Body of pancreas (tissue), 4 donors: ENCODE results near the gene XRN2. TPM values are rescaled to one million over a fixed set of nuclear protein-coding genes. Genes with fewer than 3 reads are reported as not detected.
"Not testable (repeated sequence)": the region's sequence is repeated elsewhere in the genome, so short reads cannot be mapped to it uniquely, and the experiment has no call there.

ENCODE experiments used
- ATAC-seq: fragments of 150-250 bp; one replicate; pipeline ENCODE4 v1.9.1; 2016
- DNase-seq, 4 donors: peaks; one replicate each; pipeline ENCODE4 v3.0.0-alpha.2; 2019
- H3K27ac ChIP-seq, 4 donors: fragments of 200-600 bp; sonication (generic); 1 replicate in 3 of 4; 2 replicates in 1 of 4; pipeline versions ENCODE4 v1.5.1 to v1.6.1; 2016 to 2019; ENCODE audit warnings: mild to moderate bottlenecking in 1 of 4, mixed read lengths in 1 of 4, moderate library complexity in 1 of 4
- H3K27me3 ChIP-seq, 2 donors: fragments of 200-600 bp; sonication (generic); one replicate each; pipeline ENCODE4 v1.6.0; 2016; ENCODE audit warnings: mild to moderate bottlenecking in 1 of 2
- H3K36me3 ChIP-seq, 2 donors: fragments of 200-600 bp; sonication (generic); replicated peaks in 1 of 2; 2 replicates each; pipeline ENCODE4 v1.5.1; 2016; ENCODE audit warnings: low read depth in 2 of 2; ENCODE audit not compliant: insufficient read depth in 1 of 2
- H3K4me1 ChIP-seq: fragments of 200-600 bp; sonication (generic); one replicate; pipeline ENCODE4 v1.6.0; 2016
- H3K4me3 ChIP-seq, 2 donors: fragments of 200-600 bp; sonication (generic); 1 replicate in 1 of 2; 2 replicates in 1 of 2; pipeline ENCODE4 v1.5.1; 2016 to 2019
- H3K9me3 ChIP-seq, 3 donors: fragments of 200-600 bp; sonication (generic); 1 replicate in 2 of 3; 2 replicates in 1 of 3; pipeline ENCODE4 v1.5.1; 2016
- POLR2A ChIP-seq, 3 donors: fragments of 450-650 bp; IDR thresholded peaks; one replicate each; pipeline ENCODE4 v1.6.1; 2016; ENCODE audit warnings: antibody characterized with exemption in 3 of 3, mild to moderate bottlenecking in 2 of 3
- WGBS, 2 donors: methylation state at CpG; one replicate each; pipeline ENCODE4 v1.1.5; 2017; 5-methylcytosine and 5-hydroxymethylcytosine counted together
- intact Hi-C: fragments of 100-400 bp; cut with DNase I; formaldehyde crosslinking; loops from one replicate; pipeline ENCODE4 v1.15.1; 2023
- total RNA-seq, 2 donors: library from RNA; depleted of rRNA; stranded (reverse); fragments of >200 nt; gene quantifications; one replicate each; pipeline ENCODE4 v1.1.0, GENCODE V29; 2016
- TF ChIP-seq, protein P1 (sequence below), 7 experiments: fragments of 450-650 bp in 4 of 7; fragments of 200-600 bp in 3 of 7; sonication (generic) in 3 of 7; IDR thresholded peaks; one replicate each; pipeline ENCODE4 v1.5.1; 2016 to 2019; ENCODE audit warnings: antibody characterized with exemption in 7 of 7

Gene XRN2
- total RNA-seq, 2 donors from 2014 or later: 26.0 to 32.9 TPM

DNA sequence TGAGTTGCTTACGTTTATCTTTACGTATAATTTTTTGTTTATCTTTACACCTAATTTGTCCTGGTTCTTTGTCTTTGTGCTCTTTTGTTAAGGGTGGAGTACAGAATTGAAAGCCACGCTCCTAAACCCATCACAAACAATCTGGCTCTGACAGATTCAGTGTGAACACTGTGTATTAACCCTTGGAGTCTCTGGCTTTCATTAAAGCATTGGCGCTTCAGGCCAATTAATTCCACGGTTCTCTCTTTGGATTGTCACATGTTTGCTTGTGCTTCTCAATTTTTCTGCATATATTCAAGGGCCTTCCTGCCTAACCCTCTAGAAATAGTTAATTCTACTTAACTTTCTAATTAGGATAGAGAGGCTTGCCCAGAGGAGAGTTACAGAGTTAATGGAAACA is 55.6 kb downstream of the XRN2 start:
- no peak overlapping the region for H3K4me3 ChIP-seq
- no peak for ATAC-seq
- DNase-seq: no peak
- no peak overlapping the region for H3K27ac ChIP-seq
- intact Hi-C loops: no loop called here
- WGBS, 2 donors: 91 to 96% methylated on average over 5 of the region's 5 CpGs
- no peaks in the 10 kb centered on the region for H3K27me3 ChIP-seq
- no peaks in the 10 kb centered on the region for H3K9me3 ChIP-seq
- TF ChIP-seq, protein P1, sequence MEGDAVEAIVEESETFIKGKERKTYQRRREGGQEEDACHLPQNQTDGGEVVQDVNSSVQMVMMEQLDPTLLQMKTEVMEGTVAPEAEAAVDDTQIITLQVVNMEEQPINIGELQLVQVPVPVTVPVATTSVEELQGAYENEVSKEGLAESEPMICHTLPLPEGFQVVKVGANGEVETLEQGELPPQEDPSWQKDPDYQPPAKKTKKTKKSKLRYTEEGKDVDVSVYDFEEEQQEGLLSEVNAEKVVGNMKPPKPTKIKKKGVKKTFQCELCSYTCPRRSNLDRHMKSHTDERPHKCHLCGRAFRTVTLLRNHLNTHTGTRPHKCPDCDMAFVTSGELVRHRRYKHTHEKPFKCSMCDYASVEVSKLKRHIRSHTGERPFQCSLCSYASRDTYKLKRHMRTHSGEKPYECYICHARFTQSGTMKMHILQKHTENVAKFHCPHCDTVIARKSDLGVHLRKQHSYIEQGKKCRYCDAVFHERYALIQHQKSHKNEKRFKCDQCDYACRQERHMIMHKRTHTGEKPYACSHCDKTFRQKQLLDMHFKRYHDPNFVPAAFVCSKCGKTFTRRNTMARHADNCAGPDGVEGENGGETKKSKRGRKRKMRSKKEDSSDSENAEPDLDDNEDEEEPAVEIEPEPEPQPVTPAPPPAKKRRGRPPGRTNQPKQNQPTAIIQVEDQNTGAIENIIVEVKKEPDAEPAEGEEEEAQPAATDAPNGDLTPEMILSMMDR (IDR thresholded peaks at IDR 0.05): no peak
- TF ChIP-seq POLR2A (IDR thresholded peaks at IDR 0.05): no peak
- H3K4me1 ChIP-seq: no peaks in the 10 kb centered on the region
- peaks cover 0 to 23% of the 10 kb centered on the region in 2 donors for H3K36me3 ChIP-seq

DNA sequence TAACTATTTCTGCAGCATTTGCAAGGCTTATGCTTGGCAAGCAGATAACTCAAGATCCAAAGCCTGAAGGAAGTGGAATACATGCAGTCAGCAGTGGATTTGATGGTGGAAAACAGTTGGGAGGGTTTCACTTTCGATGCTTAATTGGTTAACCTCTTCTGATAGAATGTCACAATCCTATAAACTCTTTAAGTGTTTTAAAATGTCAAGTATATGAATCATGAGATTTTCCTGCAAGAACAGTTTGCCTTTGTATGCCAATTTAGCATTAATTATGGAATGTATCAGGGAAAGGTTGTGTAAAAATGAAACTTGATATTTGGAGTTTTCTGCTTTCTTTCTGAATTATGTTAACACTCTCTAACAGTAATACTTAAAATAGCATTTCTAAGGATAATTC is 57.6 kb downstream of the XRN2 start:
- H3K4me1 ChIP-seq: no peaks in the 10 kb centered on the region
- no peak overlapping the region for H3K4me3 ChIP-seq
- ATAC-seq (no peak), DNase-seq (no peak)
- no peak overlapping the region for H3K27ac ChIP-seq
- 75 to 85% methylated on average over 1 of the region's 1 CpG for WGBS, 2 donors
- no peaks in the 10 kb centered on the region for H3K9me3 ChIP-seq
- TF ChIP-seq, protein P1 (IDR thresholded peaks at IDR 0.05): no peak
- TF ChIP-seq POLR2A (IDR thresholded peaks at IDR 0.05): no peak
- peaks cover 0 to 22% of the 10 kb centered on the region in 2 donors for H3K36me3 ChIP-seq
- no peaks in the 10 kb centered on the region for H3K27me3 ChIP-seq
- intact Hi-C loops: no loop called here

DNA sequence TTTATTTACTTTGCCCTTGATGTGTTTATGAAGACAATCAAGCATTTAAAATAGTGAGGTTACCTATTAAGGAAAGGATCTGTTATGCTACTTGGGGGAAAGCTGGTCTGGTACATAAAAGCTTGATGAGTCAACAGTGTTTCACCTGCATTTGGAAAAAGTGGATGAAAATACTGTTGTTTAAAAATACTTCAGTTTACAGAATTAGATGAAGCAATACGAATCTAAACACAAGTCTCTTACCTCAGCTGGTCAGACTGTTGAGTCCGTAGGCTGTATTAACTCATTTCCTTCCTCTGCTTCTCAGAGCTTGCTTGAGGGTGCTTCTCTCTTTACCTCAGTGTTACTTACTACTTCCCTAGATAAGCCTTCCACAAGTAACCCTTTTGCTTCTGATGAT is 58.1 kb downstream of the XRN2 start:
- ATAC-seq (no peak), DNase-seq (no peak)
- intact Hi-C loops: no loop called here
- TF ChIP-seq POLR2A (IDR thresholded peaks at IDR 0.05): no peak
- TF ChIP-seq, protein P1 (IDR thresholded peaks at IDR 0.05): no peak
- H3K36me3 ChIP-seq: peaks cover 0 to 19% of the 10 kb centered on the region in 2 donors
- no peak overlapping the region for H3K27ac ChIP-seq
- no peaks in the 10 kb centered on the region for H3K27me3 ChIP-seq
- H3K4me1 ChIP-seq: no peaks in the 10 kb centered on the region
- H3K9me3 ChIP-seq: no peaks in the 10 kb centered on the region
- no peak overlapping the region for H3K4me3 ChIP-seq
- 79 to 80% methylated on average over 2 of the region's 2 CpGs for WGBS, 2 donors

DNA sequence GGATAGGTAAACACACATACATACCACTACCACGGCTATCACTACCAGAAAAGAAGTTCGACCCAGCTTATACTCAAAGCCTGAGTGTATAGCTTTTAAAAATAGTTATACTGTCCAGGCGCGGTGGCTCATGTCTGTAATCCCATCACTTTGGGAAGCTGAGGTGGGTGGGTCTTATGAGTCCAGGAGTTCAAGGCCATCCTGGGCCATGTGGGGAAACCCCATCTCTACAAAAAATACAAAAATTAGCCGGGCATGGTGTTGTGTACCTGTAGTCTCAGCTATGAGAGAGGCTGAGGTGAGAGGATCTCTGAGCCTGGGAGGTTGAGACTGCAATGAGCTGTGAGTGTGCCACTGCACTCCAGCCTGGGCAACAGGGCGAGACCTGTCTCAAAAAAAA is 61.3 kb downstream of the XRN2 start:
- intact Hi-C loops: no loop called here

DNA sequence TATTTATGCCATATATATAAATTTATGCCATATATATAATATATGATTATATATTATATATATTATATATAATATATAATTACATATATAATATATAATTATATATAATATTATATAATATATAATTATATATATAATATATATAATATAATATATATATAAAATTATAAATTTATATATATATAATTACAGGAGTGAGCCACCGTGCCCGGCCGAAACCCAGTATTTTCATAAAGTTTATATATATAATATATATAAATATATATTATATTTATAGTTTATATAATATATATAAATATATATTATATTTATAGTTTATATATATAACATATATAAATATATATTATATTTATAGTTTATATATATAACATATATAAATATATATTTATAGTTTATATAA is 62.6 kb downstream of the XRN2 start:
- 98 to 99% methylated on average over 3 of the region's 3 CpGs for WGBS, 2 donors
- H3K9me3 ChIP-seq: no peaks in the 10 kb centered on the region
- intact Hi-C loops: no loop called here
- ATAC-seq (no peak), DNase-seq (no peak)
- H3K27me3 ChIP-seq: no peaks in the 10 kb centered on the region
- no peaks in the 10 kb centered on the region for H3K4me1 ChIP-seq
- H3K27ac ChIP-seq: no peak overlapping the region
- no peak overlapping the region for H3K4me3 ChIP-seq
- TF ChIP-seq POLR2A (IDR thresholded peaks at IDR 0.05): no peak
- TF ChIP-seq, protein P1 (IDR thresholded peaks at IDR 0.05): no peak
- peaks cover 0 to 16% of the 10 kb centered on the region in 2 donors for H3K36me3 ChIP-seq

More for the DNA sequence above, 61.3 kb downstream of the XRN2 start:
- H3K9me3 ChIP-seq: no peaks in the 10 kb centered on the region
- H3K36me3 ChIP-seq: peaks cover 0 to 17% of the 10 kb centered on the region in 2 donors
- no peaks in the 10 kb centered on the region for H3K27me3 ChIP-seq
- ATAC-seq (no peak), DNase-seq (no peak)
- H3K4me1 ChIP-seq: no peaks in the 10 kb centered on the region
- no peak for TF ChIP-seq POLR2A (IDR thresholded peaks at IDR 0.05)
- TF ChIP-seq, protein P1 (IDR thresholded peaks at IDR 0.05): no peak
- no peak overlapping the region for H3K4me3 ChIP-seq
- WGBS, 2 donors: 81 to 91% methylated on average over 6 of the region's 6 CpGs
- no peak overlapping the region for H3K27ac ChIP-seq

DNA sequence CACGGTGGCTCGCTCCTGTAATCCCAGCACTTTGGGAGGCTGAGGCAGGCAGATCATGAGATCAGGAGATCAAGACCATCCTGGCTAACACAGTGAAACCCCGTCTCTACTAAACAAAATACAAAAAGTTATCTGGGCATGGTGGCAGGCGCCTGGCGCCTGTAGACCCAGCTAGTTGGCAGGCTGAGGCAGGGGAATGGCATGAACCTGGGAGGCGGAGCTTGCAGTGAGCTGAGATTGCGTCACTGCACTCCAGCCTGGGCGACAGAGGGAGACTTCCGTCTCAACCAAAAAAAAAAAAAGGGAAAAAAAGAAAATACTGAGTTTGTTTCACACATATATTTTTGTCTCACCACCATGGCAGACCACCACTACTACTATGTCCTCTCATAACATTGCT is 63.1 kb downstream of the XRN2 start:
- H3K27ac ChIP-seq, H3K9me3 ChIP-seq, H3K27me3 ChIP-seq, ATAC-seq, DNase-seq, intact Hi-C loops, H3K4me1 ChIP-seq, H3K4me3 ChIP-seq: not testable (repeated sequence)
- peaks cover 0 to 16% of the 10 kb centered on the region in 2 donors for H3K36me3 ChIP-seq
- 84 to 91% methylated on average over 7 to 9 of the region's 9 CpGs for WGBS, 2 donors
